Mucosa of rectum (tissue), 2 donors: ENCODE data around the gene SPPL2C.

ENCODE experiments used
- H3K27ac ChIP-seq, 2 donors: one replicate each; pipeline ENCODE4 v1.7.0; 2013; ENCODE audit warnings: inconsistent platforms in 2 of 2, low read depth in 2 of 2, low read length in 2 of 2
- H3K27me3 ChIP-seq, 2 donors: one replicate each; pipeline ENCODE4 v1.7.0; 2013; ENCODE audit warnings: low read length in 2 of 2; ENCODE audit not compliant: control insufficient read depth in 2 of 2, insufficient read depth in 2 of 2
- H3K36me3 ChIP-seq, 2 donors: one replicate each; pipeline ENCODE4 v1.7.0; 2013; ENCODE audit warnings: low read length in 2 of 2; ENCODE audit not compliant: control insufficient read depth in 2 of 2, insufficient read depth in 2 of 2
- H3K4me1 ChIP-seq, 2 donors: one replicate each; pipeline ENCODE4 v1.7.0; 2013; ENCODE audit warnings: low read length in 2 of 2, mild to moderate bottlenecking in 1 of 2; ENCODE audit not compliant: control insufficient read depth in 2 of 2, insufficient read depth in 2 of 2
- H3K4me3 ChIP-seq, 2 donors: one replicate each; pipeline ENCODE4 v1.7.0; 2013; ENCODE audit warnings: low read length in 2 of 2
- H3K9ac ChIP-seq, 2 donors: one replicate each; pipeline ENCODE4 v1.7.0; 2013; ENCODE audit warnings: low read length in 2 of 2, low read depth in 1 of 2, mild to moderate bottlenecking in 1 of 2
- H3K9me3 ChIP-seq, 2 donors: one replicate each; pipeline ENCODE4 v1.7.0; 2013; ENCODE audit warnings: low read length in 2 of 2; ENCODE audit not compliant: control insufficient read depth in 2 of 2
- donor health status: healthy.
- donor health status: Normal muscosa, but diverticular disease.

SPPL2C gene

GRCh38 chr17:45828171-45828570, 16.5 kb upstream of the SPPL2C start:
- Histone ChIP-seq H3K36me3 (no peaks in the 10 kb centered on the region), H3K27ac (no peak overlapping the region), H3K4me3 (no peak overlapping the region), H3K9me3 (no peaks in the 10 kb centered on the region), H3K27me3 (peaks cover 0 to 10% of the 10 kb centered on the region in 2 donors), H3K4me1 (no peaks in the 10 kb centered on the region), H3K9ac (no peak overlapping the region)

- Histone ChIP-seq H3K9ac (no peak overlapping the region), H3K27me3 (peaks cover 0 to 10% of the 10 kb centered on the region in 2 donors), H3K9me3 (no peaks in the 10 kb centered on the region), H3K4me1 (no peaks in the 10 kb centered on the region), H3K4me3 (no peak overlapping the region), H3K36me3 (no peaks in the 10 kb centered on the region), H3K27ac (no peak overlapping the region)
These were observed 16.0 kb upstream of the SPPL2C start for GRCh38 chr17:45828582-45829133.

- H3K4me1 ChIP-seq, result no peaks in the 10 kb centered on the region
- no peak overlapping the region for H3K9ac ChIP-seq
- no peak overlapping the region for H3K4me3 ChIP-seq
- no peak overlapping the region for H3K27ac ChIP-seq
- H3K36me3 ChIP-seq, result no peaks in the 10 kb centered on the region
- peaks cover 0 to 6% of the 10 kb centered on the region in 2 donors for H3K27me3 ChIP-seq
- no peaks in the 10 kb centered on the region for H3K9me3 ChIP-seq
These were observed 10.8 kb upstream of the SPPL2C start for GRCh38 chr17:45833920-45834319.

GRCh38 chr17:45834471-45835396, 9.9 kb upstream of the SPPL2C start:
- Histone ChIP-seq H3K9me3 (no peaks in the 10 kb centered on the region), H3K36me3 (no peaks in the 10 kb centered on the region), H3K27ac (no peak overlapping the region), H3K27me3 (peaks cover 0 to 6% of the 10 kb centered on the region in 2 donors), H3K4me1 (no peaks in the 10 kb centered on the region), H3K4me3 (no peak overlapping the region), H3K9ac (no peak overlapping the region)

GRCh38 chr17:45835481-45835880, 9.2 kb upstream of the SPPL2C start:
- Histone ChIP-seq H3K4me3 (no peak overlapping the region), H3K36me3 (no peaks in the 10 kb centered on the region), H3K27me3 (peaks cover 0 to 6% of the 10 kb centered on the region in 2 donors), H3K27ac (no peak overlapping the region), H3K4me1 (no peaks in the 10 kb centered on the region), H3K9me3 (no peaks in the 10 kb centered on the region), H3K9ac (no peak overlapping the region)

GRCh38 chr17:45836047-45837044, 8.3 kb upstream of the SPPL2C start:
- no peak overlapping the region for H3K27ac ChIP-seq
- H3K36me3 ChIP-seq, result no peaks in the 10 kb centered on the region
- no peak overlapping the region for H3K9ac ChIP-seq
- H3K27me3 ChIP-seq, result peaks cover 0 to 4% of the 10 kb centered on the region in 2 donors
- no peak overlapping the region for H3K4me3 ChIP-seq
- H3K4me1 ChIP-seq, result no peaks in the 10 kb centered on the region
- H3K9me3 ChIP-seq, result no peaks in the 10 kb centered on the region

GRCh38 chr17:45837187-45837586, 7.5 kb upstream of the SPPL2C start:
- no peaks in the 10 kb centered on the region for H3K9me3 ChIP-seq
- H3K4me1 ChIP-seq, result no peaks in the 10 kb centered on the region
- H3K36me3 ChIP-seq, result no peaks in the 10 kb centered on the region
- H3K27ac ChIP-seq, result no peak overlapping the region
- H3K9ac ChIP-seq, result no peak overlapping the region
- H3K27me3 ChIP-seq, result peaks cover 0 to 4% of the 10 kb centered on the region in 2 donors
- H3K4me3 ChIP-seq, result no peak overlapping the region

- Histone ChIP-seq H3K9ac (no peak overlapping the region), H3K27ac (no peak overlapping the region), H3K36me3 (no peaks in the 10 kb centered on the region), H3K4me1 (no peaks in the 10 kb centered on the region), H3K9me3 (no peaks in the 10 kb centered on the region), H3K4me3 (no peak overlapping the region), H3K27me3 (peaks cover 0 to 4% of the 10 kb centered on the region in 2 donors)
These were observed 7.1 kb upstream of the SPPL2C start for GRCh38 chr17:45837603-45838002.

- Histone ChIP-seq H3K27ac (no peak overlapping the region), H3K9me3 (no peaks in the 10 kb centered on the region), H3K27me3 (no peaks in the 10 kb centered on the region), H3K9ac (no peak overlapping the region), H3K4me3 (no peak overlapping the region), H3K4me1 (no peaks in the 10 kb centered on the region), H3K36me3 (no peaks in the 10 kb centered on the region)
These were observed 5.9 kb upstream of the SPPL2C start for GRCh38 chr17:45838751-45839295.
